Loucy (cell line): ENCODE results near the gene GNPTG.

Experiments
- EZH2phosphoT487 ChIP-seq: fragments of 200-600 bp; IDR thresholded peaks from 2 replicates; pipeline ENCODE4 v1.6.1; 2018; ENCODE audit warnings: antibody characterized with exemption, mild to moderate bottlenecking, moderate library complexity, borderline replicate concordance
- TF ChIP-seq, protein P1 (sequence below): fragments of 200-600 bp; sonication (generic); conservative IDR thresholded peaks from 2 replicates; pipeline ENCODE4 v1.5.1; 2014; ENCODE audit warnings: mild to moderate bottlenecking, antibody characterized with exemption, low read length

DNA sequence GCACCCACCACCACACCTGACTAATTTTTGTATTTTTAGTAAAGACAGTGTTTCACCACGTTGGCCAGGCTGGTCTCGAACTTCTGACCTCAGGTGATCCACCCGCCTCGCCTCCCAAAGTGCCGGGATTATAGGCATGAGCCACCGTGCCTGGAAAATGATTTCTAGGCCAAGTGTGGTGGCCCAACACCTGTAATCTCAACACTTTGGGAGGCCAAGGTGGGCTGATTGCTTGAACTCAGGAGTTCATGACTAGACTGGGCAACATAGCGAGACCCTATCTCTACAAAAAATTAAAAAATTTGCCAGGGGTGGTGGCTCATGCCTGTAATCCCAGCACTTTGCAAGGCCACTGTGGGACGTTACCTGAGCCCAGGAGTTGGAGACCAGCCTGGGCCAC lies 29.3 kb upstream of the GNPTG start:
- TF ChIP-seq EZH2phosphoT487: no peak
- TF ChIP-seq, protein P1, sequence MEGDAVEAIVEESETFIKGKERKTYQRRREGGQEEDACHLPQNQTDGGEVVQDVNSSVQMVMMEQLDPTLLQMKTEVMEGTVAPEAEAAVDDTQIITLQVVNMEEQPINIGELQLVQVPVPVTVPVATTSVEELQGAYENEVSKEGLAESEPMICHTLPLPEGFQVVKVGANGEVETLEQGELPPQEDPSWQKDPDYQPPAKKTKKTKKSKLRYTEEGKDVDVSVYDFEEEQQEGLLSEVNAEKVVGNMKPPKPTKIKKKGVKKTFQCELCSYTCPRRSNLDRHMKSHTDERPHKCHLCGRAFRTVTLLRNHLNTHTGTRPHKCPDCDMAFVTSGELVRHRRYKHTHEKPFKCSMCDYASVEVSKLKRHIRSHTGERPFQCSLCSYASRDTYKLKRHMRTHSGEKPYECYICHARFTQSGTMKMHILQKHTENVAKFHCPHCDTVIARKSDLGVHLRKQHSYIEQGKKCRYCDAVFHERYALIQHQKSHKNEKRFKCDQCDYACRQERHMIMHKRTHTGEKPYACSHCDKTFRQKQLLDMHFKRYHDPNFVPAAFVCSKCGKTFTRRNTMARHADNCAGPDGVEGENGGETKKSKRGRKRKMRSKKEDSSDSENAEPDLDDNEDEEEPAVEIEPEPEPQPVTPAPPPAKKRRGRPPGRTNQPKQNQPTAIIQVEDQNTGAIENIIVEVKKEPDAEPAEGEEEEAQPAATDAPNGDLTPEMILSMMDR: no peak
